Right atrium auricular region (tissue), 2 donors: ENCODE measurements around the gene SYT7. TPM values are rescaled to one million over a fixed set of nuclear protein-coding genes. Genes with fewer than 3 reads are reported as not detected.

Source experiments
- DNase-seq: peaks from one replicate; pipeline ENCODE4 v3.0.0-alpha.2; 2019; ENCODE audit warnings: low spot score
- H3K27ac ChIP-seq, 2 donors: fragments of 200-600 bp; sonication (generic); 1 replicate in 1 of 2; 2 replicates in 1 of 2; pipeline ENCODE4 v1.5.1; 2016 to 2019
- H3K27me3 ChIP-seq, 2 donors: fragments of 200-600 bp; sonication (generic); one replicate each; pipeline versions ENCODE4 v1.5.1 to v1.6.0; 2017 to 2019
- H3K36me3 ChIP-seq: fragments of 200-600 bp; sonication (generic); one replicate; pipeline ENCODE4 v1.5.1; 2016
- H3K4me1 ChIP-seq, 2 donors: fragments of 200-600 bp; sonication (generic); one replicate each; pipeline versions ENCODE4 v1.5.1 to v1.6.0; 2017 to 2019
- H3K4me3 ChIP-seq, 2 donors: fragments of 200-600 bp; sonication (generic); 1 replicate in 1 of 2; 2 replicates in 1 of 2; pipeline ENCODE4 v1.5.1; 2017 to 2019; ENCODE audit warnings: mild to moderate bottlenecking in 1 of 2, moderate library complexity in 1 of 2
- H3K9me3 ChIP-seq, 2 donors: fragments of 200-600 bp; sonication (generic); one replicate each; pipeline ENCODE4 v1.5.1; 2019
- total RNA-seq, 2 donors: library from RNA; depleted of rRNA; stranded (reverse); fragments of >200 nt; gene quantifications; one replicate each; pipeline ENCODE4 v1.1.0, GENCODE V29; 2016
- TF ChIP-seq, protein P1 (sequence below), 2 donors: fragments of 200-600 bp; sonication (generic); IDR thresholded peaks; one replicate each; pipeline ENCODE4 v1.5.1; 2019; ENCODE audit warnings: antibody characterized with exemption in 2 of 2

Gene SYT7
- total RNA-seq, 2 donors from 2014 or later: 19.2 to 23.6 TPM

DNA sequence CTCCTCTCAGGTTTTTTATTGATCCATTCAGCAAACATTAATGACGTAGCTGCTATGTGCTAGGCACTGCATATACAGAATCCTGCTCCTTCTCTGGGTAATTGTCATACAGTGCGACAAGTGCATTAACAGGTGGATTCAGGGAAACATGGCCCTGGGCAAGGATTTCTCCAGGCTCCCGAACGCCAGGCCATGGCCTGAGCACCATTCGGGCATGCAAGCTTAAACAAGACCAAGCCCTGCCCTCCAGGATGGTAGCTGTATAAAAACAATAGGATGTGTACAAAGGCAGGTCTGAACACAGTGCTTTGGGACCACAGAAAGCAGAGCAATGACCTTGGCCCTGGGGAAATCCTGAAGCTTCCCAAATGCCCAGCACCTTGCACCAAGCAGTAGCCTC, 9.1 kb upstream of the SYT7 start:
- no peaks in the 10 kb centered on the region for H3K9me3 ChIP-seq
- TF ChIP-seq, protein P1, sequence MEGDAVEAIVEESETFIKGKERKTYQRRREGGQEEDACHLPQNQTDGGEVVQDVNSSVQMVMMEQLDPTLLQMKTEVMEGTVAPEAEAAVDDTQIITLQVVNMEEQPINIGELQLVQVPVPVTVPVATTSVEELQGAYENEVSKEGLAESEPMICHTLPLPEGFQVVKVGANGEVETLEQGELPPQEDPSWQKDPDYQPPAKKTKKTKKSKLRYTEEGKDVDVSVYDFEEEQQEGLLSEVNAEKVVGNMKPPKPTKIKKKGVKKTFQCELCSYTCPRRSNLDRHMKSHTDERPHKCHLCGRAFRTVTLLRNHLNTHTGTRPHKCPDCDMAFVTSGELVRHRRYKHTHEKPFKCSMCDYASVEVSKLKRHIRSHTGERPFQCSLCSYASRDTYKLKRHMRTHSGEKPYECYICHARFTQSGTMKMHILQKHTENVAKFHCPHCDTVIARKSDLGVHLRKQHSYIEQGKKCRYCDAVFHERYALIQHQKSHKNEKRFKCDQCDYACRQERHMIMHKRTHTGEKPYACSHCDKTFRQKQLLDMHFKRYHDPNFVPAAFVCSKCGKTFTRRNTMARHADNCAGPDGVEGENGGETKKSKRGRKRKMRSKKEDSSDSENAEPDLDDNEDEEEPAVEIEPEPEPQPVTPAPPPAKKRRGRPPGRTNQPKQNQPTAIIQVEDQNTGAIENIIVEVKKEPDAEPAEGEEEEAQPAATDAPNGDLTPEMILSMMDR (IDR thresholded peaks at IDR 0.05): no peak

DNA sequence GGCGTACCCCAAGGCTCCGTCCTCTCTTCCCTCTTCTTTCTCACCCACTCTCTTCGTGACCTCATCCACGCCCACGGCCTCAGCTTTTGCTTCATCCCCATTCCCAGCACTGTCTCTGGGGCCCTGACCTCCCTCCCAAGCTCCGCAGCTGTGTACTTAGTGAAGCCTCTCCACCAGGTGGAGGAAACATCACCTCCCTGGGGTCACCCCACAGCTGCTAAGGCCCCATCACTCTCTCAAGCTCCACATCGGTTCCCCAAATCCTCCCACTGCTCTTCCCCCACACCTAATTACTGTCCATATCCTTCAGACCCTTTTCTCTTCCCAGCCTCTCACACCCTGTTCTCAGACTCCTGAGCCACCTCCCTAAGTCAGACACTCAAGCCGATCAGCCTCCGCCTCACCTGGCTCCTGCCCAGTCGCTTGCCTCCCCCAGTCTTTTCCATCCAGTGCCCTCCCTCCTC, 7.9 kb upstream of the SYT7 start:
- Histone ChIP-seq H3K4me1 (peaks cover 0 to 24% of the 10 kb centered on the region in 2 donors), H3K4me3 (peak overlapping the region in 1 of 2 donors; percentile 63), H3K27me3 (no peaks in the 10 kb centered on the region), H3K27ac (peak overlapping the region; percentile 75 to 85), H3K9me3 (no peaks in the 10 kb centered on the region), H3K36me3 (no peaks in the 10 kb centered on the region)
- no peak for DNase-seq
- TF ChIP-seq, protein P1 (IDR thresholded peaks at IDR 0.05): no peak

More for the DNA sequence above, 9.1 kb upstream of the SYT7 start:
- Histone ChIP-seq H3K4me3 (no peak overlapping the region), H3K27me3 (no peaks in the 10 kb centered on the region), H3K4me1 (peaks cover 0 to 31% of the 10 kb centered on the region in 2 donors), H3K27ac (no peak overlapping the region), H3K36me3 (no peaks in the 10 kb centered on the region)
- no peak for DNase-seq

DNA sequence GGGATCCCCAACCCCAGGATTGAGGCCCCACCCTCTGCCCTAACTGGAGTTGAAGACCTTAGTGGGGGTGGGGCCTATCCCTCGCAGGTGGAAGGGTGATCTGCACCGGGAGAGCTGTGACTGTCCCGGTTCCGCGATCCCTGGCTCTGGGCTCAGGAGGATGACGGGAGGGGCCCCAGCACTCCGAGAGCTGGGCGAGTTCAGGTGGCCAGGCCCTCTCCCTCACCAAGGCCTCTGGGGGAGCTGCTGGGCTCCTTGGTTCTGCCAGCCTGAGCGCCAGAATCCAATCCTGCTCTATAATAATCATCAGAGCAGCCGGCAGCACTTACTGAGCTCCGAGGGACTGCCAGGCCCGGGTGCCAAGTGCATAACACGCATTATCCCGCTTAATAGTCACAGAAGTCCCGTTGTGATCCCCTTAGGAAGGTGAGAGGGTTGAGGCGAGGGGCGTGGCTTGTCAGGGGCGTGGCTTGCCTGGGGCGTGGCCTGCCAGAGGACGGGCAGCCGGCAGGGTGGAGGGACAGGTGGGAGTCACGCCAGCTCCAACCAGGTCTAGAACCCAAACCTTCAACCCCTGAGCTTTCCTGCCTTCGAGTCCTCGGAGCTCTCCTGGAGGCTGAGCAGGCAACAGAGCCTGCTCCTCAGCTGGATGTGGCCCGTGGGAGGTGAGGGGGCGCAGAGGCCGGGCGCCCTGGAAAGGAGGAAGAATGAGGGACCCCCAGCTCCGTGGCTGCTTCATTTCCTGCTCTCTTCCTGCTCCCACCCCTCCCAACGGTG, 7.3 kb upstream of the SYT7 start:
- Histone ChIP-seq H3K4me3 (peak overlapping the region; percentile 47 to 63), H3K27me3 (no peaks in the 10 kb centered on the region), H3K36me3 (no peaks in the 10 kb centered on the region), H3K9me3 (no peaks in the 10 kb centered on the region), H3K4me1 (peaks cover 0 to 24% of the 10 kb centered on the region in 2 donors), H3K27ac (peak overlapping the region; percentile 75 to 85)
- TF ChIP-seq, protein P1 (IDR thresholded peaks at IDR 0.05): peak in 1 of 2 donors; percentile 38
- DNase-seq: no peak

DNA sequence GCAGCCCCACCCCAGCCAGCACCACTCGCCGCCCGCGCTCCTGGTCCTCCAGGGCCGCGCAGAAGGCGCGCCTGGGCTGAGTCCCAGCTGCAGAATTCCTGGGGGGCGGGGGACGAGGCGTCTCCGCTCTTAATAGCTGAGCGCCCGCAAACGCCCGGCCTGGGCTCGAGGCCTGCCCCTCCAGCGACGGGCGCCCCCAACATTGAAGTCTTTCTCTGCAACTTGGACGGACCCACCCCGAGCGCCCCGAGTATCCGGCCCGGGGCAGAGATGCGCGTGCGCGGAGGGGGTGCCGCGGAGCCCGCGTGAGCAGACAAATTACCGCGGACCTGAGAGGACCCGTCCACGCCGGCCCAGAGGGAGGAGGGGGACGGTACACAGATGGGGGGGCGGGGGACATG, 6.7 kb upstream of the SYT7 start:
- Histone ChIP-seq H3K27ac (peak overlapping the region; percentile 75 to 85), H3K36me3 (no peaks in the 10 kb centered on the region), H3K4me3 (peak overlapping the region; percentile 47 to 63), H3K27me3 (no peaks in the 10 kb centered on the region), H3K4me1 (peaks cover 0 to 24% of the 10 kb centered on the region in 2 donors), H3K9me3 (no peaks in the 10 kb centered on the region)
- DNase-seq: no peak
- TF ChIP-seq, protein P1 (IDR thresholded peaks at IDR 0.05): no peak

DNA sequence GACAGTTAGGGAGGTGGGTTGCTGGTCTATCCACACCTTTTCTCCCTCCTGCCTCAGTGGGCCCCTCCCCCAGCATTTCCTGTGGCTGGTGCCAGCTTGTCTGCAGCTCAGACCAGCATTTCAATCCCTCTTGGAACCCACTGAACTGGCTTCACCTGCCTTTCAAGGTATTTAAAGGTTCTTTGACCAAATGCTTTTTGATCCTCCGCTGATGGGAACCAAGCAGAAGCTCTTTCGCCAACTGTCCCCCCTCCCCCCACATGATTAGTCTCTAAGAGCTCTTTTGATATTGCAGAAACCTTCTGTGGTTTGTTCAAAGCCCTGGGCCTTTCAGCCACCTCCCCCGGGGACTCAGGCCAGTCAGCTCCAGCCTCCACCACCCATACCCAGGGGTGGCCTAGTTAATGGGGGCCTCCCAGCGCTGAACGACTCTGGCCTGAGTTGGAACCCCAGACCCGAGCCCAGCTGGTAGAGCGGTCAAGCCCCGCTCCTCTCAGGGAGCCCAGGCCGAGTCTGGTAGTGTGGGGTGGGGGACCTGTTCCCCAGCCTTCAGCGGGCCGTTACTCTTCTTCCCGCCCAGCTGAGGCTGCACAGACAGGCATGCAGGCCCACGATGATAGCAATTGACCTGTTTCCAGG, 6.0 kb upstream of the SYT7 start:
- Histone ChIP-seq H3K9me3 (no peaks in the 10 kb centered on the region), H3K27me3 (no peaks in the 10 kb centered on the region), H3K4me1 (peaks cover 0 to 24% of the 10 kb centered on the region in 2 donors), H3K36me3 (no peaks in the 10 kb centered on the region), H3K4me3 (peak overlapping the region in 1 of 2 donors; percentile 63), H3K27ac (peak overlapping the region; percentile 75 to 85)
- TF ChIP-seq, protein P1 (IDR thresholded peaks at IDR 0.05): no peak
- no peak for DNase-seq
